Mesendoderm (in vitro differentiated cells): ENCODE measurements around the gene ANKFN1.

Experiments
- DNase-seq: peaks from one replicate; pipeline ENCODE4 v3.0.0; 2013
- H2AK5ac ChIP-seq: 2 replicates; pipeline ENCODE4 v1.6.1; 2013; ENCODE audit warnings: low read length, inconsistent platforms
- H2BK120ac ChIP-seq: 2 replicates; pipeline ENCODE4 v1.6.1; 2013; ENCODE audit warnings: low read depth, mild to moderate bottlenecking, low read length, moderate library complexity, mixed read lengths
- H2BK15ac ChIP-seq: replicated peaks from 2 replicates; pipeline ENCODE4 v1.6.1; 2013; ENCODE audit warnings: low read depth, mild to moderate bottlenecking, moderate library complexity
- H2BK5ac ChIP-seq: 2 replicates; pipeline ENCODE4 v1.6.1; 2013; ENCODE audit warnings: low read length, inconsistent platforms
- H3K18ac ChIP-seq: 2 replicates; pipeline ENCODE4 v1.6.1; 2013; ENCODE audit warnings: mild to moderate bottlenecking, low read length, mixed read lengths
- H3K23ac ChIP-seq: one replicate; pipeline ENCODE4 v1.6.1; 2013; ENCODE audit warnings: low read length
- H3K27ac ChIP-seq: 2 replicates; pipeline ENCODE4 v1.5.1; 2013; ENCODE audit warnings: low read depth, mild to moderate bottlenecking, inconsistent platforms, low read length, moderate library complexity
- H3K27me3 ChIP-seq: 2 replicates; pipeline ENCODE4 v1.6.1; 2013; ENCODE audit warnings: low read length, control low read depth, mild to moderate bottlenecking, inconsistent platforms; ENCODE audit not compliant: insufficient read depth, poor library complexity
- H3K36me3 ChIP-seq: 2 replicates; pipeline ENCODE4 v1.6.1; 2013; ENCODE audit warnings: low read length, inconsistent platforms; ENCODE audit not compliant: control insufficient read depth, insufficient read depth
- H3K4ac ChIP-seq: one replicate; pipeline ENCODE4 v1.6.1; 2013; ENCODE audit warnings: low read depth, mild to moderate bottlenecking, low read length, moderate library complexity
- H3K4me1 ChIP-seq: 2 replicates; pipeline ENCODE4 v1.6.1; 2013; ENCODE audit warnings: low read depth, low read length, inconsistent platforms; ENCODE audit not compliant: control insufficient read depth
- H3K4me2 ChIP-seq: 2 replicates; pipeline ENCODE4 v1.6.1; 2013; ENCODE audit warnings: low read length
- H3K4me3 ChIP-seq: 2 replicates; pipeline ENCODE4 v1.5.1; 2013; ENCODE audit warnings: mild to moderate bottlenecking, low read length
- H3K56ac ChIP-seq: one replicate; pipeline ENCODE4 v1.6.1; 2013; ENCODE audit warnings: low read length
- H3K79me1 ChIP-seq: 2 replicates; pipeline ENCODE4 v1.6.1; 2013; ENCODE audit warnings: low read length, inconsistent platforms
- H3K79me2 ChIP-seq: 2 replicates; pipeline ENCODE4 v1.6.1; 2013; ENCODE audit warnings: mild to moderate bottlenecking, low read length; ENCODE audit not compliant: control insufficient read depth, insufficient read depth
- H3K9ac ChIP-seq: 2 replicates; pipeline ENCODE4 v1.6.1; 2013; ENCODE audit warnings: low read length, inconsistent platforms
- H4K5ac ChIP-seq: one replicate; pipeline ENCODE4 v1.6.1; 2013; ENCODE audit warnings: low read length
- H4K8ac ChIP-seq: one replicate; pipeline ENCODE4 v1.6.1; 2013; ENCODE audit warnings: low read depth, mild to moderate bottlenecking, control low read depth, low read length, moderate library complexity
- WGBS: extraction: QIAGEN DNeasy Blood & Tissue Kit; methylation state at CpG from one replicate; pipeline ENCODE4 v1.1.7; 2013; ENCODE audit warnings: low lambda C conversion rate, missing lambda C conversion rate; ENCODE audit not compliant: insufficient coverage; ENCODE audit errors: extremely low coverage; 5-methylcytosine and 5-hydroxymethylcytosine counted together

ANKFN1 gene

GRCh38 chr17:56136301-56136700 lies 17.0 kb upstream of the ANKFN1 start:
- Histone ChIP-seq H3K56ac (no peak overlapping the region), H2BK120ac (no peak overlapping the region), H4K5ac (no peak overlapping the region), H3K18ac (no peak overlapping the region), H3K23ac (no peak overlapping the region), H4K8ac (no peak overlapping the region), H3K9ac (no peak overlapping the region), H2BK5ac (no peak overlapping the region), H2BK15ac (no peak overlapping the region), H3K4ac (no peak overlapping the region), H3K36me3 (no peaks in the 10 kb centered on the region), H3K79me2 (no peaks in the 10 kb centered on the region), H3K27me3 (no peaks in the 10 kb centered on the region), H3K4me3 (no peak overlapping the region), H3K79me1 (no peaks in the 10 kb centered on the region), H3K27ac (no peak overlapping the region), H2AK5ac (no peak overlapping the region), H3K4me1 (no peaks in the 10 kb centered on the region), H3K4me2 (no peak overlapping the region)
- no CpG with 5 or more reads among the region's 1 CpG for WGBS
- no peak for DNase-seq

GRCh38 chr17:56141046-56141839 lies 12.0 kb upstream of the ANKFN1 start:
- Histone ChIP-seq H3K56ac (no peak overlapping the region), H3K27ac (no peak overlapping the region), H3K18ac (no peak overlapping the region), H3K4me3 (no peak overlapping the region), H3K79me2 (no peaks in the 10 kb centered on the region), H2BK5ac (no peak overlapping the region), H3K23ac (no peak overlapping the region), H4K8ac (no peak overlapping the region), H3K4me2 (no peak overlapping the region), H2BK120ac (no peak overlapping the region), H3K27me3 (no peaks in the 10 kb centered on the region), H3K4me1 (no peaks in the 10 kb centered on the region), H4K5ac (no peak overlapping the region), H3K4ac (no peak overlapping the region), H2BK15ac (no peak overlapping the region), H3K79me1 (no peaks in the 10 kb centered on the region), H2AK5ac (no peak overlapping the region), H3K36me3 (no peaks in the 10 kb centered on the region), H3K9ac (no peak overlapping the region)
- WGBS, result no CpG with 5 or more reads among the region's 7 CpGs
- no peak for DNase-seq

GRCh38 chr17:56142325-56142724 lies 10.9 kb upstream of the ANKFN1 start:
- no CpG with 5 or more reads among the region's 1 CpG for WGBS
- no peaks in the 10 kb centered on the region for H3K36me3 ChIP-seq
- no peaks in the 10 kb centered on the region for H3K4me1 ChIP-seq
- no peaks in the 10 kb centered on the region for H3K79me2 ChIP-seq
- H3K4me3 ChIP-seq, result no peak overlapping the region
- no peak overlapping the region for H3K4ac ChIP-seq
- H3K18ac ChIP-seq, result no peak overlapping the region
- no peak overlapping the region for H2BK5ac ChIP-seq
- no peak overlapping the region for H3K23ac ChIP-seq
- no peak overlapping the region for H3K4me2 ChIP-seq
- H2BK15ac ChIP-seq, result no peak overlapping the region
- no peak overlapping the region for H4K5ac ChIP-seq
- no peak overlapping the region for H2AK5ac ChIP-seq
- no peaks in the 10 kb centered on the region for H3K79me1 ChIP-seq
- no peak overlapping the region for H2BK120ac ChIP-seq
- H3K27me3 ChIP-seq, result no peaks in the 10 kb centered on the region
- DNase-seq, result no peak
- H4K8ac ChIP-seq, result no peak overlapping the region
- H3K9ac ChIP-seq, result no peak overlapping the region
- H3K27ac ChIP-seq, result no peak overlapping the region
- no peak overlapping the region for H3K56ac ChIP-seq

- no peak overlapping the region for H3K56ac ChIP-seq
- no peak overlapping the region for H3K18ac ChIP-seq
- H3K4ac ChIP-seq, result no peak overlapping the region
- no peak for DNase-seq
- H2BK5ac ChIP-seq, result no peak overlapping the region
- no peak overlapping the region for H3K9ac ChIP-seq
- no peaks in the 10 kb centered on the region for H3K36me3 ChIP-seq
- H3K27me3 ChIP-seq, result no peaks in the 10 kb centered on the region
- H2BK120ac ChIP-seq, result no peak overlapping the region
- H3K4me1 ChIP-seq, result no peaks in the 10 kb centered on the region
- no peaks in the 10 kb centered on the region for H3K79me2 ChIP-seq
- H4K8ac ChIP-seq, result no peak overlapping the region
- no peak overlapping the region for H2AK5ac ChIP-seq
- H3K4me3 ChIP-seq, result no peak overlapping the region
- H3K79me1 ChIP-seq, result no peaks in the 10 kb centered on the region
- WGBS, result no CpG with 5 or more reads among the region's 4 CpGs
- H4K5ac ChIP-seq, result no peak overlapping the region
- H2BK15ac ChIP-seq, result no peak overlapping the region
- no peak overlapping the region for H3K4me2 ChIP-seq
- no peak overlapping the region for H3K27ac ChIP-seq
- H3K23ac ChIP-seq, result no peak overlapping the region
Measured at GRCh38 chr17:56142781-56143180, 10.5 kb upstream of the ANKFN1 start.

- Histone ChIP-seq H3K79me1 (no peaks in the 10 kb centered on the region), H2AK5ac (no peak overlapping the region), H3K27me3 (no peaks in the 10 kb centered on the region), H3K79me2 (no peaks in the 10 kb centered on the region), H3K4me3 (no peak overlapping the region), H3K56ac (no peak overlapping the region), H3K27ac (no peak overlapping the region), H3K4me1 (no peaks in the 10 kb centered on the region), H3K4ac (no peak overlapping the region), H3K23ac (no peak overlapping the region), H2BK5ac (no peak overlapping the region), H2BK15ac (no peak overlapping the region), H3K9ac (no peak overlapping the region), H4K8ac (no peak overlapping the region), H3K4me2 (no peak overlapping the region), H3K18ac (no peak overlapping the region), H4K5ac (no peak overlapping the region), H2BK120ac (no peak overlapping the region), H3K36me3 (no peaks in the 10 kb centered on the region)
- DNase-seq, result no peak
- no CpG with 5 or more reads among the region's 3 CpGs for WGBS
Measured at GRCh38 chr17:56144223-56144622, 9.1 kb upstream of the ANKFN1 start.

- no peaks in the 10 kb centered on the region for H3K4me1 ChIP-seq
- H3K18ac ChIP-seq, result no peak overlapping the region
- H3K79me2 ChIP-seq, result no peaks in the 10 kb centered on the region
- DNase-seq, result no peak
- H3K27me3 ChIP-seq, result no peaks in the 10 kb centered on the region
- H3K4me2 ChIP-seq, result no peak overlapping the region
- no peak overlapping the region for H3K23ac ChIP-seq
- no peaks in the 10 kb centered on the region for H3K36me3 ChIP-seq
- H3K27ac ChIP-seq, result no peak overlapping the region
- no peaks in the 10 kb centered on the region for H3K79me1 ChIP-seq
- no peak overlapping the region for H2BK120ac ChIP-seq
- WGBS, result no CpG with 5 or more reads among the region's 1 CpG
- H2BK5ac ChIP-seq, result no peak overlapping the region
- no peak overlapping the region for H3K9ac ChIP-seq
- H2AK5ac ChIP-seq, result no peak overlapping the region
- H3K56ac ChIP-seq, result no peak overlapping the region
- H4K8ac ChIP-seq, result no peak overlapping the region
- H3K4me3 ChIP-seq, result no peak overlapping the region
- no peak overlapping the region for H2BK15ac ChIP-seq
- H3K4ac ChIP-seq, result no peak overlapping the region
- no peak overlapping the region for H4K5ac ChIP-seq
Measured at GRCh38 chr17:56146534-56146933, 6.7 kb upstream of the ANKFN1 start.
